ENCODE measurements around the gene WIPF3. TPM values are rescaled to one million over a fixed set of nuclear protein-coding genes. Genes with fewer than 3 reads are reported as not detected.

WIPF3 gene
- total and polyA plus RNA-seq, 2 donors from 2014 or later, result 3.8 to 4.5 TPM

- FAIRE-seq, result no peak
- DNase-seq, result peak in 4 of 5 donors; percentile 63 to 78 (median 68)
- H3K9me3 ChIP-seq (ENCODE audit: control insufficient read depth in 2 of 3, insufficient read depth in 1 of 3, low read length in 3 of 3), result no peaks in the 10 kb centered on the region
- peaks cover 0 to 2% (median 0%) of the 10 kb centered on the region in 3 donors for H3K4me1 ChIP-seq (ENCODE audit: control insufficient read depth in 2 of 3, insufficient read depth in 2 of 3, low read depth in 1 of 3, low read length in 3 of 3)
- intact Hi-C loops (cut with DNase I), result no loop called here
- H3K27me3 ChIP-seq (ENCODE audit: control insufficient read depth, insufficient read depth, low read length), result no peaks in the 10 kb centered on the region
- H3K4me3 ChIP-seq (ENCODE audit: low read length in 3 of 3), result peak overlapping the region in 1 of 3 donors; percentile 25
- peaks cover 0 to 3% (median 0%) of the 10 kb centered on the region in 3 donors for H3K36me3 ChIP-seq (ENCODE audit: control insufficient read depth in 2 of 3, insufficient read depth in 3 of 3, low read length in 3 of 3)
- TF ChIP-seq CTCF (IDR thresholded peaks at IDR 0.05; ENCODE audit: borderline replicate concordance, extremely low read depth, insufficient read depth), result no peak
- no peak overlapping the region for H3K9ac ChIP-seq (ENCODE audit: low read length in 3 of 3)
- H3K27ac ChIP-seq (ENCODE audit: low read depth in 2 of 2, low read length in 2 of 2), result no peak overlapping the region
These were observed 78.3 kb downstream of the WIPF3 start for GRCh38 chr7:29884399-29885272.

- H3K4me3 ChIP-seq (ENCODE audit: low read length in 3 of 3), result no peak overlapping the region
- H3K27me3 ChIP-seq (ENCODE audit: control insufficient read depth, insufficient read depth, low read length), result no peaks in the 10 kb centered on the region
- DNase-seq (no peak), FAIRE-seq (no peak)
- H3K36me3 ChIP-seq (ENCODE audit: control insufficient read depth in 2 of 3, insufficient read depth in 3 of 3, low read length in 3 of 3), result peaks cover 0 to 3% (median 0%) of the 10 kb centered on the region in 3 donors
- TF ChIP-seq CTCF (IDR thresholded peaks at IDR 0.05; ENCODE audit: borderline replicate concordance, extremely low read depth, insufficient read depth), result no peak
- H3K27ac ChIP-seq (ENCODE audit: low read depth in 2 of 2, low read length in 2 of 2), result no peak overlapping the region
- H3K9me3 ChIP-seq (ENCODE audit: control insufficient read depth in 2 of 3, insufficient read depth in 1 of 3, low read length in 3 of 3), result no peaks in the 10 kb centered on the region
- intact Hi-C loops (cut with DNase I), result no loop called here
- peaks cover 0 to 2% (median 0%) of the 10 kb centered on the region in 3 donors for H3K4me1 ChIP-seq (ENCODE audit: control insufficient read depth in 2 of 3, insufficient read depth in 2 of 3, low read depth in 1 of 3, low read length in 3 of 3)
- no peak overlapping the region for H3K9ac ChIP-seq (ENCODE audit: low read length in 3 of 3)
These were observed 79.3 kb downstream of the WIPF3 start for GRCh38 chr7:29885626-29886025.

GRCh38 chr7:29886827-29887226, 80.5 kb downstream of the WIPF3 start:
- no peak overlapping the region for H3K4me3 ChIP-seq (ENCODE audit: low read length in 3 of 3)
- DNase-seq (no peak), FAIRE-seq (no peak)
- H3K9me3 ChIP-seq (ENCODE audit: control insufficient read depth in 2 of 3, insufficient read depth in 1 of 3, low read length in 3 of 3), result no peaks in the 10 kb centered on the region
- H3K27me3 ChIP-seq (ENCODE audit: control insufficient read depth, insufficient read depth, low read length), result no peaks in the 10 kb centered on the region
- peaks cover 0 to 2% (median 0%) of the 10 kb centered on the region in 3 donors for H3K4me1 ChIP-seq (ENCODE audit: control insufficient read depth in 2 of 3, insufficient read depth in 2 of 3, low read depth in 1 of 3, low read length in 3 of 3)
- no peak overlapping the region for H3K27ac ChIP-seq (ENCODE audit: low read depth in 2 of 2, low read length in 2 of 2)
- no peak overlapping the region for H3K9ac ChIP-seq (ENCODE audit: low read length in 3 of 3)
- TF ChIP-seq CTCF (IDR thresholded peaks at IDR 0.05; ENCODE audit: borderline replicate concordance, extremely low read depth, insufficient read depth), result no peak
- peaks cover 0 to 3% (median 0%) of the 10 kb centered on the region in 3 donors for H3K36me3 ChIP-seq (ENCODE audit: control insufficient read depth in 2 of 3, insufficient read depth in 3 of 3, low read length in 3 of 3)
- intact Hi-C loops (cut with DNase I), result no loop called here
